PC-9 (cell line): ENCODE measurements around the gene CDKN2AIP. TPM values are rescaled to one million over a fixed set of nuclear protein-coding genes. Genes with fewer than 3 reads are reported as not detected.

Source experiments
- BruUV-seq: library from RNA; stranded (reverse); fragments of 400-500 nt; replicated peaks from 2 replicates; lab custom pipeline; 2021; lab: Mats Ljungman, UMichigan
- CTCF ChIA-PET: fragments of 300-600 bp; sonication (Branson Sonifier 250); formaldehyde crosslinking; loops from one replicate; lab custom pipeline; 2022; ENCODE audit warnings: antibody characterized with exemption; lab: Charles Lee
- POLR2A ChIA-PET: fragments of 300-600 bp; sonication (Branson Sonifier 250); formaldehyde crosslinking; loops from one replicate; lab custom pipeline; 2022; ENCODE audit warnings: antibody characterized with exemption; ENCODE audit not compliant: unreplicated experiment; lab: Charles Lee
- DNase-seq, 2 experiments: peaks; one replicate each; pipeline versions ENCODE4 v3.0.0 to v3.0.0-alpha.2; 2015 to 2022; ENCODE audit warnings: mixed read lengths in 1 of 2
- H2AFZ ChIP-seq: fragments of 200-600 bp; sonication (generic); 2 replicates; pipeline ENCODE4 v1.8.1; 2017; ENCODE audit warnings: antibody characterized with exemption
- H3F3A ChIP-seq: fragments of 200-600 bp; sonication (generic); 2 replicates; pipeline ENCODE4 v1.8.1; 2017; ENCODE audit warnings: antibody characterized with exemption, mild to moderate bottlenecking, low read depth; ENCODE audit not compliant: insufficient read depth
- H3K27ac ChIP-seq: fragments of 200-600 bp; sonication (generic); 2 replicates; pipeline ENCODE4 v1.6.1; 2016; ENCODE audit warnings: mixed run types
- H3K27me3 ChIP-seq: fragments of 200-600 bp; sonication (generic); 2 replicates; pipeline ENCODE4 v1.6.1; 2016; ENCODE audit warnings: low read depth, mixed run types; ENCODE audit not compliant: insufficient read depth
- H3K36me3 ChIP-seq: fragments of 200-600 bp; sonication (generic); 2 replicates; pipeline ENCODE4 v1.6.1; 2016; ENCODE audit warnings: low read depth, mixed run types
- H3K4me1 ChIP-seq: fragments of 200-600 bp; sonication (generic); replicated peaks from 2 replicates; pipeline ENCODE4 v1.6.1; 2016; ENCODE audit warnings: mixed run types; ENCODE audit not compliant: insufficient read depth
- H3K4me2 ChIP-seq: fragments of 200-600 bp; sonication (generic); 2 replicates; pipeline ENCODE4 v1.6.1; 2017; ENCODE audit warnings: mixed run types
- H3K4me3 ChIP-seq: fragments of 200-600 bp; sonication (generic); 2 replicates; pipeline ENCODE4 v1.6.1; 2016; ENCODE audit warnings: mixed run types
- H3K79me2 ChIP-seq: fragments of 200-600 bp; sonication (generic); 2 replicates; pipeline ENCODE4 v1.6.1; 2017; ENCODE audit warnings: low read depth, mixed run types
- H3K9me2 ChIP-seq: fragments of 200-600 bp; sonication (generic); 2 replicates; pipeline ENCODE4 v1.8.1; 2017; ENCODE audit warnings: mild to moderate bottlenecking; ENCODE audit not compliant: insufficient read depth
- H3K9me3 ChIP-seq: fragments of 200-600 bp; sonication (generic); 2 replicates; pipeline ENCODE4 v1.8.1; 2016; ENCODE audit warnings: low read depth; ENCODE audit not compliant: insufficient read depth
- H4K20me1 ChIP-seq: fragments of 200-600 bp; sonication (generic); 2 replicates; pipeline ENCODE4 v1.8.1; 2017; ENCODE audit not compliant: insufficient read depth
- EZH2 ChIP-seq: fragments of 200-600 bp; sonication (generic); IDR thresholded peaks from 2 replicates; pipeline ENCODE4 v1.8.0; 2017; ENCODE audit warnings: antibody characterized with exemption, low read depth
- intact Hi-C: fragments of 100-400 bp; cut with micrococcal nuclease; formaldehyde crosslinking; loops from one replicate; pipeline ENCODE4 v1.10.0; 2022; ENCODE audit not compliant: unreplicated experiment
- total RNA-seq: library from RNA; stranded (reverse); gene quantifications from 2 replicates; pipeline ENCODE4 v1.2.3, GENCODE V29; 2021
- TF ChIP-seq, protein P1 (sequence below): fragments of 200-600 bp; sonication (generic); conservative IDR thresholded peaks from 2 replicates; pipeline ENCODE4 v1.6.1; 2017; ENCODE audit warnings: mixed run types, antibody characterized with exemption, mild to moderate bottlenecking, moderate library complexity

Gene CDKN2AIP
- total RNA-seq, 1 experiment from 2014 or later = 8.7 TPM

DNA sequence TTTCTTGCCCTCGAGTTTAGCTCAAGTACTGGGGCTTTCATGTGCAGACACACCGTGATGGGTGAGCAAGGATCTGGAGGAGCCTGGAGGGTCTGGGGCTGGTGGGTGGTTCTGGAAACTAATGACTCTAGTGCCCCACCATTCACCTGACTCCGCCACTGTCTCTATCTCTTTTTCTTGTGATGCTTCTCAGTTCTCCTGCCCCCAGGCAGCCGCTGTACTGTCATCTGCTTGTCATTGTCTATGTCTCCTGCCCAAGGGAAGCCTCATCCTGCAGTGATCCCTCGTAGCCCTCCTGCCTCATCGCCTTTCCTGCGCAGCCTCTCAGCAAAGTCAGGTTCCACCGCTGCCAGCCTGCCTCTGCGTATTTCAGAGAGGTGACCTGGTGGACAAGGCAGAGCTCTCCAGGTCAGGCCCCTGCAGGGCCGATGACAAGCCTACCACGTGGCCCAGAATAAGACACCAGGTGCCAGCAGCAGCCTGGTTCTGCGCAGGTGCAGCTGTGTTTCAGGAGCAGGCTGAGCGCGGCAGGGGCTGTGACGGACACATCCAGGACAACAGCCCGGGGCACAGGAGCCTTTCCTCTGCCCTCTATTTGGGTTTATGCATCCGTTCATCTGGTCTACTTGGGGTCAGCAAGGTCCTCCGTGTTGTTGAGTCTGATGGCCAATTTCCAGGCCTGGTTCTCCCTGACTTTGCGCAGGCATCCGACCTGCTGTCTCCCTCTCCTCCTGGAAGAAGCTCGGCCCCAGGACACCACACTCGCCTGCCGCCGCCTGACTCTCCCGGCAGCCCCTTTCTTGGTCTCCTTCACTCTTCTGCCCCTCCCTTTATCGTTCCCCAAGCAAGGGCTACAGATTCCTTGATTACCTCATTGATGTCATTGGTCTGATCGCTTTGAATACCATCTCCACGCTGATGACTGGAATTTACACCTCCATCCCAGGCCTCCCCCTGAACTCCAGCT, 30.9 kb upstream of the CDKN2AIP start:
- no peak overlapping the region for H3K27ac ChIP-seq
- no peaks in the 10 kb centered on the region for H3K4me1 ChIP-seq
- no peaks in the 10 kb centered on the region for H3K79me2 ChIP-seq
- H2AFZ ChIP-seq = no peak overlapping the region
- H4K20me1 ChIP-seq = no peaks in the 10 kb centered on the region
- no TSS peak for BruUV-seq
- TF ChIP-seq EZH2 = no peak
- TF ChIP-seq, protein P1, sequence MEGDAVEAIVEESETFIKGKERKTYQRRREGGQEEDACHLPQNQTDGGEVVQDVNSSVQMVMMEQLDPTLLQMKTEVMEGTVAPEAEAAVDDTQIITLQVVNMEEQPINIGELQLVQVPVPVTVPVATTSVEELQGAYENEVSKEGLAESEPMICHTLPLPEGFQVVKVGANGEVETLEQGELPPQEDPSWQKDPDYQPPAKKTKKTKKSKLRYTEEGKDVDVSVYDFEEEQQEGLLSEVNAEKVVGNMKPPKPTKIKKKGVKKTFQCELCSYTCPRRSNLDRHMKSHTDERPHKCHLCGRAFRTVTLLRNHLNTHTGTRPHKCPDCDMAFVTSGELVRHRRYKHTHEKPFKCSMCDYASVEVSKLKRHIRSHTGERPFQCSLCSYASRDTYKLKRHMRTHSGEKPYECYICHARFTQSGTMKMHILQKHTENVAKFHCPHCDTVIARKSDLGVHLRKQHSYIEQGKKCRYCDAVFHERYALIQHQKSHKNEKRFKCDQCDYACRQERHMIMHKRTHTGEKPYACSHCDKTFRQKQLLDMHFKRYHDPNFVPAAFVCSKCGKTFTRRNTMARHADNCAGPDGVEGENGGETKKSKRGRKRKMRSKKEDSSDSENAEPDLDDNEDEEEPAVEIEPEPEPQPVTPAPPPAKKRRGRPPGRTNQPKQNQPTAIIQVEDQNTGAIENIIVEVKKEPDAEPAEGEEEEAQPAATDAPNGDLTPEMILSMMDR = no peak
- no peak overlapping the region for H3K4me2 ChIP-seq
- H3K36me3 ChIP-seq = no peaks in the 10 kb centered on the region
- intact Hi-C loops = no loop called here
- H3K27me3 ChIP-seq = no peaks in the 10 kb centered on the region
- H3K4me3 ChIP-seq = no peak overlapping the region
- no peaks in the 10 kb centered on the region for H3K9me2 ChIP-seq
- DNase-seq = no peak
- CTCF ChIA-PET = no interaction called here
- H3F3A ChIP-seq = no peaks in the 10 kb centered on the region
- POLR2A ChIA-PET = no interaction called here
- H3K9me3 ChIP-seq = no peaks in the 10 kb centered on the region

DNA sequence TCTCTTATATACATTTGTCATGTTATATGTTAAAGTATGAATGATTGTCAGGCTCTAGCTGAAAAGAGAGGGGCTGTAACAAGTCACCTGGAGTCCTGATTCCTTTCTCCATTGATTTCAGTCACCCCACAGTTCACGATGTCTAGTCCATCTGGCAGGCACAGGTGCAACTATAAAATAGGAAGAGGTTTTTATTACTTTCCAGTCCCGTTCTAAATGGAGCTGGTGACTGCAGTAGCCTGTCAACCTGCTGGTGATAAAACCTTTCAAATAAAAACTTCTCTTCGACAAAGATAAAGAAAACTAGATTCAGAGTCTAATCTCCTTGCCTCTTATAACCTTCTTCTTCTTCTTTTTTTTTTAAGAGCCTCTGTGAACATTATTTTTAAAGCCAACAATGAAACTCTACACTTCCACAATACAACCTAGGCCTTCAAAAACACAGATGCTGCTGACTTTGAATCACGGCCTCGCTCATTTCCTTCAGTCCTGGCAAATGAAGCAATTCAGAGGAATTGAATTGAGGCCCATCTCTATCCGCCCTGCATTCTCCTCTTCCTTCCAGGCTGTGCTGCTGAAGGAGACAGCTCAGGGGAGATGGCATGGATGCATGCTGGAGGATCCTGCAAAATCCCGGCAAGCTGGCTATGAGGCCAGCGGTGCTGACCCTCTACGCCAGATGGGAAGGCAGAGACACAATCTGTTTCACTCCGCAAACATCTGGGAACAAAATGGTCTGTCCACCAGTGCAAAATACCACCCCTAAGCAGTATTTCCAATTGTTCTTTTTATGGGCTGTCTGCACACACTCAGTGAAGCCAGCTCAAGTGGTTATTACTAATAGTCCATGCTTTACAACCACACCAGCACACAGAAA, 27.3 kb upstream of the CDKN2AIP start:
- no peak for DNase-seq
- H3K79me2 ChIP-seq = no peaks in the 10 kb centered on the region
- H3K4me2 ChIP-seq = no peak overlapping the region
- intact Hi-C loops = no loop called here
- no peak overlapping the region for H2AFZ ChIP-seq
- POLR2A ChIA-PET = no interaction called here
- peaks cover 3% of the 10 kb centered on the region; the same call in 1 of the 2 replicates for H3F3A ChIP-seq
- H3K27ac ChIP-seq = no peak overlapping the region
- no peaks in the 10 kb centered on the region for H3K27me3 ChIP-seq
- H3K36me3 ChIP-seq = no peaks in the 10 kb centered on the region
- CTCF ChIA-PET = no interaction called here
- BruUV-seq = no TSS peak
- peaks cover 2% of the 10 kb centered on the region for H3K4me1 ChIP-seq
- no peak overlapping the region for H3K4me3 ChIP-seq
- TF ChIP-seq EZH2 = no peak
- TF ChIP-seq, protein P1 = no peak
- H3K9me2 ChIP-seq = no peaks in the 10 kb centered on the region
- H3K9me3 ChIP-seq = no peaks in the 10 kb centered on the region
- H4K20me1 ChIP-seq = no peaks in the 10 kb centered on the region

DNA sequence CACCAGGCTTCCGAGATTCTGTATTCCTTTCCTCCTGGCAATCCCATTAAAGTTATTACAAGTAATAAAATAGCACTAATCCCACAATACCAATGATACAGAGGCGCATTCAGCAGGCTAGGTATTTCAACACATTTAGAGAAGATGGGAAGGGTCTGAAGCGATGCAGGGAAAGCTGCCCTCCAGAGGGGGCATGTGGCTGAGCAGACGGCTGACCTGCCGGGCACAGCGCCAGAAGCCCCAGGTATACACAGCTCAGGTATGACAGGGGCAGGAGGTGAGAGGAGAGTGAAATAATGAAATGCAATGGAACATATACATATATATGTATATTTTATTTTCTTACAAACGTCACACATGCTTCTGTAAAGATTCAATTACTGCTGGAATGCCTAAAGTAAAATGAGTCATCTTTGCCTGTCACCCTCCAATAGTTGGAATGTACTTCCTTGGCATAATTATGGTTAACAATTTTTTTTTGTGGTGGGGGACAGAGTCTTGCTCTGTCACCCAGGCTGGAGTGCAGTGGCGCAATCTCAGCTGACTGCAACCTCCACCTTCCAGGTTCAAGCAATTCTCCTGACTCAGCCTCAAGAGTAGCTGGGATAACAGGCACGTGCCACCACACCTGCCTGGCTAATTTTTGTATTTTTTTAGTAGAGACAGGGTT, 21.3 kb upstream of the CDKN2AIP start:
- H2AFZ ChIP-seq = no peak overlapping the region
- no peak for TF ChIP-seq EZH2
- TF ChIP-seq, protein P1 = no peak
- H3K9me3 ChIP-seq = no peaks in the 10 kb centered on the region
- ChIA-PET POLR2A (no interaction called here), CTCF (no interaction called here)
- no peak overlapping the region for H3K4me3 ChIP-seq
- no peaks in the 10 kb centered on the region for H4K20me1 ChIP-seq
- H3K36me3 ChIP-seq = no peaks in the 10 kb centered on the region
- peak; percentile 65 to 90 for DNase-seq
- peak overlapping the region; percentile 55 for H3K27ac ChIP-seq
- BruUV-seq = no TSS peak
- peaks cover 25% of the 10 kb centered on the region for H3F3A ChIP-seq
- peaks cover 30% of the 10 kb centered on the region for H3K4me1 ChIP-seq
- intact Hi-C loops = loop anchor here (1.0 kb wide), 1 partner anchor 15 kb away; no protein-coding TSS in a partner anchor
- no peaks in the 10 kb centered on the region for H3K27me3 ChIP-seq
- H3K9me2 ChIP-seq = no peaks in the 10 kb centered on the region
- H3K79me2 ChIP-seq = no peaks in the 10 kb centered on the region
- H3K4me2 ChIP-seq = peak overlapping the region; percentile 39
